ENCODE data around the gene A3GALT2.

The A3GALT2 gene

DNA sequence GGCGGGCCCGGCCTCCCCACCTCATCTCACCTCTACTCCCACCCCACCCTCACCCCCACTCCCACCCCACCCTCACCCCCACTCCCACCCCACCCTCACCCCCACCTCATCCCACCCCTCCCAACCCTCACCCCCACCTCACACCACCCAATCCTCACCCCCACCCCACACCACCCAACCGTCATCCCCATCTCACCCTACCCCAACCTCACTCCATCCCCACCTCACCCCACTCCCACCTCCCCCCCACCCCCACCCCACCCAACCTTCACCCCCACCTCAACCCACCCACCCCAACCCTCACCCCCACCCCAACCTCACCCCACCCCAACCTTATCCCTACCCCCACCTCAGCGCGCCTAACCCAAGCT, 13.4 kb downstream of the A3GALT2 start:
- Histone ChIP-seq H3K27me3 (replicated peaks; ENCODE audit: control insufficient read depth, insufficient read depth, low read length) (no peaks in the 10 kb centered on the region), H3K4me1 (ENCODE audit: control insufficient read depth, insufficient read depth, low read length) (peaks cover 11% of the 10 kb centered on the region), H3K36me3 (ENCODE audit: control insufficient read depth, insufficient read depth, low read length, severe bottlenecking) (no peaks in the 10 kb centered on the region), H3K9me3 (ENCODE audit: control insufficient read depth, low read length) (no peaks in the 10 kb centered on the region), H3K9ac (ENCODE audit: low read length) (no peak overlapping the region), H3K4me3 (ENCODE audit: low read length) (no peak overlapping the region)
- no peak for DNase-seq (ENCODE audit: low read depth)

DNA sequence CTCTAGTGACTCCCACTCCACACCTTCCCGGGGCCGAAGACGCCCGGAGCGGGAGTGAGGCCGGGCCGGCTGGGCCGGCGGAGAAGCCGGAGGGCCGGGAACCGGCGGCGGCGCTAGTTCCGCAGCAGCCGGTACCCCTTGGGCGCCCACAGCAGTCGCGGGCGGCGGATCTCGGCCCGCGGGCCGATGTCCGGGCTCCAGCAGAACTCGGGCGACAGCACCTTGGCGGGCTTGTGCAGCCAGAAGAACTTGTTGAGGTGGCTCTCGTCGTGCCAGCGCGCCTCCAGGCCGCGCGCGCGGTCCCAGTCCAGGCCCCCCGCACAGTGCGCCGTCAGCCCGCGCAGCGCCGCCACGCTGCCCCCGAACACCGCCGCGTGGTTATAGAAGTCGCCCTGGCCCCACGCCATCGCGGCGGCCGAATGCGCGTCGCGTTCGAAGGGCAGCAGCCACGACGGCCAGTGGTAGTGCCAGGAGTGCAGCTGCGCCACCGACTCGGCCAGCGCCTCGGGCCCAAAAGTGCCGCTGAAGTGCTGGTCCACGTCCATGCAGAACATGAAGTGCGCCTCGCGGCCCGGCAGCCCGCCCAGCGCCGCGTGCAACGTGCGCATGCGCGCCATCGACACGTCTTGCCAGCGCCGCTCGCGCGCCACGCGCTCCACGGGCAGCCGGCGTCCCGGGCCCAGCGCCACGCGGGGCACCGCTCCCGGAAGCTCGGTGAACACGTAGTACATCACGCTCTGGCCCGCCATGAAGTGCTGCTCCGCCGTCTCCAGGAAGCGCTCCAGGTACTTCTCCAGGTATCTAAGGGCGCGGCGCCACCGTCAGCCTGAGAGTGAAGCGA, 14.0 kb downstream of the A3GALT2 start:
- no peaks in the 10 kb centered on the region for H3K9me3 ChIP-seq (ENCODE audit: control insufficient read depth, low read length)
- H3K4me3 ChIP-seq (ENCODE audit: low read length): peak overlapping the region; percentile 29
- H3K4me1 ChIP-seq (ENCODE audit: control insufficient read depth, insufficient read depth, low read length): peaks cover 16% of the 10 kb centered on the region
- DNase-seq (ENCODE audit: low read depth): no peak
- peak overlapping the region; percentile 37 for H3K9ac ChIP-seq (ENCODE audit: low read length)
- no peaks in the 10 kb centered on the region for H3K27me3 ChIP-seq (replicated peaks; ENCODE audit: control insufficient read depth, insufficient read depth, low read length)
- no peaks in the 10 kb centered on the region for H3K36me3 ChIP-seq (ENCODE audit: control insufficient read depth, insufficient read depth, low read length, severe bottlenecking)

DNA sequence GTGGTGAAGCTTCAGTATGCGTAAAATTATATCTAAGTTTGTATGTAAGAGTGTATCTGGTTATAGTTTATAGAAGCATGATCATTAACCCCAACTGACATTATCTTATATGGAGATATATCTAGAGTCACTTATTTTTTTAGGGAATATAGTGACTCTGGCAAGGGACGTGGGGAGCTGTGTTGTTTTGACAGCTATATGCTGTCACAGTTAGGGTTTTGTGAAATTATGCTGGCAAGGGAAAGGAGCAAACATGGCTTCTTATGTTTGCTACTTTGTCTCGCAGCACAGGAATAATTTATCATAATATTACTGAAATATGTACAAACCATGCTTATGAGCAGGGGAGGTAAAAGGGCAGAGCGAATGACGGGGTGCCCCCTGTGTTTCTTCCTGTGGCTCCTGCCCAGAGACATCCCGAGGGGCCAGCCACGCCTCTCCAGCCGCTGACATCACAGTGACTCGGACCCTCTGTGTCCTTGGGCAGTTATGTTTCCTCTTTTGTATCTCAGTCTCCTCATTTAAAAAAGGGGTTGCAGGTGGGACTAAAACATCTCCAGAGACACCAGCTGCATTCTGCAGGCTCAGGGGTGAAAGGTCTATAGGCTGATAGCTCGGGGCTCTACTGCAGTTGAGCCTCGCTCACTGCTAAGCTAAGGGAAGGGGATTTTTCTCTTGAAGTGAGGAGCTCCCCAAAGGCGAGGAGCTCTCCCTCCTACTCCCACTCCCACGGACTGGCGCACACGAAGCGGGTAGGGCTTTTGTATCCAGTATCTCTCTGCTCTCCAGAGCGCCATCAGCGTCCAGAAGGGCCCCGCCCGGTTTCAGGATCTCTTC, 14.9 kb downstream of the A3GALT2 start:
- Histone ChIP-seq H3K4me3 (ENCODE audit: low read length) (peak overlapping the region; percentile 29), H3K4me1 (ENCODE audit: control insufficient read depth, insufficient read depth, low read length) (peaks cover 24% of the 10 kb centered on the region), H3K27me3 (replicated peaks; ENCODE audit: control insufficient read depth, insufficient read depth, low read length) (no peaks in the 10 kb centered on the region), H3K9me3 (ENCODE audit: control insufficient read depth, low read length) (no peaks in the 10 kb centered on the region), H3K36me3 (ENCODE audit: control insufficient read depth, insufficient read depth, low read length, severe bottlenecking) (no peaks in the 10 kb centered on the region), H3K9ac (ENCODE audit: low read length) (peak overlapping the region; percentile 37)
- DNase-seq (ENCODE audit: low read depth): no peak

DNA sequence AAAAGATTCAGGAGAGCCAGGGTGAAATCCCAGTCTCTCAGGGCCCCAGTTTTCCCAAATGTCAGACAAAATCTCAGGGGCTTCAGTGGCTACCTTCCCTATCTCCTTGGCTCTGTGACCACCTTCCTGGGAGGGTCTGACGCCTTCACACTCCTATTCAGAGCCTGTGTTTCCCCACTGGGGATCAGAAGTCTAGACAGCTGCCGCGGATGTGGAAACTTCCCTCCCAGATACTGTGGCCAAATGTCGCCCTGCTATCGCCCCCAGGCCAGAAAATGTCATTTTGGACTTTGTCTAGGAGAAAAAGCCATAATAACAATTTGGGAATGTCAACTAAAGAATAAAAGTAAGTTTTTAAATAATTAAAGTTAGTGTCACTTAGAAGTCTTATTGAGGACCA, 15.9 kb downstream of the A3GALT2 start:
- H3K4me3 ChIP-seq (ENCODE audit: low read length): no peak overlapping the region
- DNase-seq (ENCODE audit: low read depth): no peak
- no peaks in the 10 kb centered on the region for H3K27me3 ChIP-seq (replicated peaks; ENCODE audit: control insufficient read depth, insufficient read depth, low read length)
- no peaks in the 10 kb centered on the region for H3K9me3 ChIP-seq (ENCODE audit: control insufficient read depth, low read length)
- H3K9ac ChIP-seq (ENCODE audit: low read length): no peak overlapping the region
- no peaks in the 10 kb centered on the region for H3K36me3 ChIP-seq (ENCODE audit: control insufficient read depth, insufficient read depth, low read length, severe bottlenecking)
- peaks cover 34% of the 10 kb centered on the region for H3K4me1 ChIP-seq (ENCODE audit: control insufficient read depth, insufficient read depth, low read length)

DNA sequence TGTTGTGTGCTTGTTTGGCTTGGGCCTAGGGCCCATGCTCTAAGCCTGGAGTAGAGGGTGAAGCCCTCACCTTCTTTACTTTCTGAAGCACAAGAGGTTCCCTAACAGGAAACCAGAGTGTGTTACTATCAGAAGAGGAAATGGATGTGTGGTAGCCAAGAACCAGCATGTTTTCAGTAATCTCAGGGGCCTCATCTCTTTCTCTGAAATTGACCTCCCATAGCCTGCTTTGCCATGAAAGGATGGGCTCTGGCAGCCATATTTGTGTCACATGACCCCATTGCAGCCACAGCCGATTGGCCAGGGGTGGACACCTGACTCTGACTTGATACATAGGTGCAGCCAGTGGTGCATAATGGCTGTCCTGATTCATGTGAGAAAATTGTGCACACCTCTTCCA, 18.6 kb downstream of the A3GALT2 start:
- peaks cover 38% of the 10 kb centered on the region for H3K4me1 ChIP-seq (ENCODE audit: control insufficient read depth, insufficient read depth, low read length)
- H3K9ac ChIP-seq (ENCODE audit: low read length): no peak overlapping the region
- H3K27me3 ChIP-seq (replicated peaks; ENCODE audit: control insufficient read depth, insufficient read depth, low read length): no peaks in the 10 kb centered on the region
- DNase-seq (ENCODE audit: low read depth): no peak
- no peaks in the 10 kb centered on the region for H3K9me3 ChIP-seq (ENCODE audit: control insufficient read depth, low read length)
- H3K36me3 ChIP-seq (ENCODE audit: control insufficient read depth, insufficient read depth, low read length, severe bottlenecking): no peaks in the 10 kb centered on the region
- H3K4me3 ChIP-seq (ENCODE audit: low read length): no peak overlapping the region

DNA sequence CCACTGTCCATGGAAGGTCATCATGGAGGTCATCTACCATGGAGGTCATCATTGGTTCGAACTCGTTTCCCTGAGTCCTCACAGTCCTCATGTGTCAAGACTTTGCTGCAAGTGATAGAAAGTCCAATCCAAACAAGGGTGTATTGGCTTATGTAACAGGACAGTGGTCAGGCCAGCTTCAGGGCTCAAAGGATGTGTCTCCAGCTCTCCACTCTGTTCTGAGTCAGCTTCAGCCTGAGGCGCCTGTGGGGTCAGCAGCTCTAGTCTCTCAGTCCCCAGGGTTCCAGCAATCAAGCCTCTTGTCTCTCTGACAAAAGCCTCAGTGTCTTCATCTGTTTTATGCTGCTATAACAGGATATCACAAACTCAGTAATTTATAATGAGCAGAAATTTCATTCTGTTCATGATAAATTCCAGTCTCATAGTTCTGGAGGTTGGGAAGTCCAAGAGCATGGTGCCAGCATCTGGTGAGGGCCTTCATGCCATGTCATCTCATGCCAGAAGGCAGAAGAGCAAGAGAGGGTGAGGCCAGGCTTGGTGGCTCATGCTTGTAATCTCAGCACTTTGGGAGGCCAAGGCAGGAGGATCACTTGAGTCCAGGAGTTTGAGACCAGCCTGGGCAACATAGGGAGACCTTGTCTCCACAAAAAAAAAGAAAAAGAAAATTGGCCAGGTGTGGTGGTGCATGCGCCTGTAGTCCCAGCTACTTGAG, 19.5 kb downstream of the A3GALT2 start:
- peak; percentile 19 for DNase-seq (ENCODE audit: low read depth)
- Histone ChIP-seq H3K4me1 (ENCODE audit: control insufficient read depth, insufficient read depth, low read length) (peaks cover 32% of the 10 kb centered on the region), H3K36me3 (ENCODE audit: control insufficient read depth, insufficient read depth, low read length, severe bottlenecking) (no peaks in the 10 kb centered on the region), H3K9ac (ENCODE audit: low read length) (peak overlapping the region; percentile 43), H3K27me3 (replicated peaks; ENCODE audit: control insufficient read depth, insufficient read depth, low read length) (no peaks in the 10 kb centered on the region), H3K9me3 (ENCODE audit: control insufficient read depth, low read length) (no peaks in the 10 kb centered on the region), H3K4me3 (ENCODE audit: low read length) (peak overlapping the region; percentile 52)

DNA sequence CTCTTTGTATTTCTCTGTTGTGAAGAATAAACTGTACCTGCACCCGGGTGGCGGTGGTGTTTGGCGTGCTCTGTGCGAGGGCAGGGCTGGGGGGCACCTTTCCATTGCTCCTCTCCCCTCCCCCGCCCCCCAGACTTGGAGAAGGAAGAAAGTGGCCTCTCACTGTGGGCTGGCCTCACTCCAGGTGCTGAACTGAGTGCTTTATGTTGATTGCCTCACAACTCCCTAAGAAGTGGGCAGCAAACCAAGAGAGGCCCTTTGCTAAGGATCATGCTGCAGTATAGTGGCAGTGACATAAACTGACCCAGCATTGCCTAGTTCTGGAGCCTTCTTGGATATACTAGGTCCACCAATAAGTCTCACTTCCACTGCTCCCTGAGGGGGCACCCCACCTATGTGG, 20.2 kb downstream of the A3GALT2 start:
- Histone ChIP-seq H3K4me1 (ENCODE audit: control insufficient read depth, insufficient read depth, low read length) (peaks cover 31% of the 10 kb centered on the region), H3K4me3 (ENCODE audit: low read length) (peak overlapping the region; percentile 52), H3K9ac (ENCODE audit: low read length) (peak overlapping the region; percentile 46), H3K27me3 (replicated peaks; ENCODE audit: control insufficient read depth, insufficient read depth, low read length) (no peaks in the 10 kb centered on the region), H3K36me3 (ENCODE audit: control insufficient read depth, insufficient read depth, low read length, severe bottlenecking) (no peaks in the 10 kb centered on the region), H3K9me3 (ENCODE audit: control insufficient read depth, low read length) (no peaks in the 10 kb centered on the region)
- peak; percentile 96 for DNase-seq (ENCODE audit: low read depth)

DNA sequence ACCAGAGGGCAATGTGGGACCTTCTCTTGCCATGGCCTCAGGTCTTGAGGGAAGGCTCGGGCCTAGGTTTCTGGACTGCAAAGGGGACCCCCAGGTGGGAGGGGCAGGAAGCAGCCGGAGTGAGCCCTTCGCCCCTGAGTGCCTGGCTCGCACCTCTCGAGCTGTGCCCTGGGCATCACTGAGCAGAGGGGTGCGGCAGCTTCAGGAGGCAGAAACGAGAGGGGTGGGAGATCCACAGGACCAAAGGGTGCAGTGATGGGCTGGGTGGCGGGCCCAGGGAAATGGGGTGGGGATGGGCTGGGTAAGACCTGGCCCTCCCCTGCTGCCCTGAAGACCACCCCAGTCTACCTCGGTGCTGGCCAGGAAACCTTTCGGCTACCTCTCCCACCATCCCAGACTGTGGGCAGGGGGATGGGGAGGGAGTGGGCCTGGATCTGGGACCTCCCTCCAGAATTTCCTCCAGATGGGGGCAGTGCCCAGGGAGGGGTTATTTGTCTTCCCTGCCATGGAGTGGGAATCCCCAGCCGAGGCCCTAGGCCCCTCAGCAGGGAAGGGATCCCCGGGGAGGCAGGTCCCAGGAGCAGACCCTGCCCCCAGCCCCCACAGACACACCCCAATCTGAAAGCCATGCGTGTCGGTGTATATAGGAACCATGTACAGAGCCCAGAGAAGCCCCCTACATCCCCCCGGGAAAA, 21.3 kb downstream of the A3GALT2 start:
- peaks cover 4% of the 10 kb centered on the region for H3K36me3 ChIP-seq (ENCODE audit: control insufficient read depth, insufficient read depth, low read length, severe bottlenecking)
- no peaks in the 10 kb centered on the region for H3K27me3 ChIP-seq (replicated peaks; ENCODE audit: control insufficient read depth, insufficient read depth, low read length)
- H3K4me1 ChIP-seq (ENCODE audit: control insufficient read depth, insufficient read depth, low read length): peaks cover 32% of the 10 kb centered on the region
- H3K4me3 ChIP-seq (ENCODE audit: low read length): no peak overlapping the region
- no peak overlapping the region for H3K9ac ChIP-seq (ENCODE audit: low read length)
- DNase-seq (ENCODE audit: low read depth): no peak
- no peaks in the 10 kb centered on the region for H3K9me3 ChIP-seq (ENCODE audit: control insufficient read depth, low read length)

DNA sequence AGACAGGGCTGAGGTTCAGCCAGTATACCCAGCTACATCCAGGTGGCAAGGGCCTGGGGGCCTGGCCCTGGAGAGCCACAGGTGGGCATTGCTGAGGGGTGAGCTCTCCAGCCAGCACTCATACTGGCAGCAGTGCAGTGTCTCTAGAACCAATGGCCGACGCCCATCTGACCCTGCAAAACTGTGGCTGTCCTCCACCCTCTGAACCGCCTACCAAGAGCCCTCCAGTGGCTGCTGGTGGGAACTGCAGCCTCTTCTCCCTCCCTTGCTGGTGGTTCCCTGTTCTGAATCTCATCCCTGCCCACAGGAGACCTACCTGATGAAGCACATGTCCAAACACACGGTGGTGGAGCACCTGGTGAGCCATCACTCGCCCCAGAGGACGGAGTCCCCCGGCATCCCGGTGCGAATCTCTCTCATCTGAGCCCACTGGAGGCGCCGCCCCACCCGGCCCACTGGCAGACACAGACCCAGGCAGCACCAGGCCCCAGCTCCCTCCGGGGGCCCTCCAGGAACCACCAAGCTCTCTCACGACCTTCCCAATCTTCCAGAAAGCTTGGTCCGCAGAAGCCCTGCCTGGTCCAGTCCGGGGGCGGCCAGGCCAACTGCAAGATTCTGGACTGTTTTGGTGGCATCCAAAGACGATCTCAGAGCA, 22.1 kb downstream of the A3GALT2 start:
- peaks cover 9% of the 10 kb centered on the region for H3K36me3 ChIP-seq (ENCODE audit: control insufficient read depth, insufficient read depth, low read length, severe bottlenecking)
- peaks cover 32% of the 10 kb centered on the region for H3K4me1 ChIP-seq (ENCODE audit: control insufficient read depth, insufficient read depth, low read length)
- DNase-seq (ENCODE audit: low read depth): peak; percentile 87
- H3K9ac ChIP-seq (ENCODE audit: low read length): no peak overlapping the region
- H3K27me3 ChIP-seq (replicated peaks; ENCODE audit: control insufficient read depth, insufficient read depth, low read length): no peaks in the 10 kb centered on the region
- H3K4me3 ChIP-seq (ENCODE audit: low read length): no peak overlapping the region
- no peaks in the 10 kb centered on the region for H3K9me3 ChIP-seq (ENCODE audit: control insufficient read depth, low read length)

DNA sequence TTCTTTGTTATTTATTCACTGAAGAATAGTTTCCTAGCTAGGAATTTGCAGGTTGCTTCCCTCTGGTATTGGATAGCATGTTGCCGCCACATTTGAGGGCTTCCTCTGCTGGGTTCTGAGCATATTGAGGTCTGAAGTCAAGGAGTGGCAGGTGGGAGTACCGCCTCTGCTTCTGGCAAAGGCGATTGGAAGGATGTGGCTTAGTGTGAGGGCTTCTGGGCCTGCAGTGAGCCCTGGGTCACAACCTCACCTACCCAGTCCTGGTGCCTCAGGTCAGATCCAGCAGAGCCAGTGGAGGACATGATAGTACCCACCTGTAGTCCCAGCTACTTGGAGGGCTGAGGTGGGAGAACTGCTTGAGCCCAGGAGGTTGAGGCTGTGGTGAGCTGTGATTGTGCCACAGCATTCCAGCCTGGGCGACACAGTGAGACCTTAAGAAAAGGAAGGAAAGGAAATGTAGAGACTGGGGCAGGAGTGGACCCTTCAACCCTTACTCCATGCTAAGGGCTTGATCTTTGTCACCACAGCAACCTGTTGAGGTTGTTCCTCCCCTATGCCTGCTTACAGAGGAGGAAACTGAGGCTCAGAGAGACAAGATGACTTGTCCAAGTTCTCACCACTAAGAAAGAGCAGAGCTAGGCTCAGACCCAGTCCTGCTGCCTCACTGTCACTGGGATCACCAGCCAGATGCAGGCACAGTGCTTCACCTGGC, 22.8 kb downstream of the A3GALT2 start:
- H3K27me3 ChIP-seq (replicated peaks; ENCODE audit: control insufficient read depth, insufficient read depth, low read length): no peaks in the 10 kb centered on the region
- no peak for DNase-seq (ENCODE audit: low read depth)
- H3K36me3 ChIP-seq (ENCODE audit: control insufficient read depth, insufficient read depth, low read length, severe bottlenecking): peaks cover 12% of the 10 kb centered on the region
- H3K4me1 ChIP-seq (ENCODE audit: control insufficient read depth, insufficient read depth, low read length): peaks cover 34% of the 10 kb centered on the region
- no peaks in the 10 kb centered on the region for H3K9me3 ChIP-seq (ENCODE audit: control insufficient read depth, low read length)
- no peak overlapping the region for H3K4me3 ChIP-seq (ENCODE audit: low read length)
- H3K9ac ChIP-seq (ENCODE audit: low read length): no peak overlapping the region
